ENCODE measurements around the gene LIG1.

DNA sequence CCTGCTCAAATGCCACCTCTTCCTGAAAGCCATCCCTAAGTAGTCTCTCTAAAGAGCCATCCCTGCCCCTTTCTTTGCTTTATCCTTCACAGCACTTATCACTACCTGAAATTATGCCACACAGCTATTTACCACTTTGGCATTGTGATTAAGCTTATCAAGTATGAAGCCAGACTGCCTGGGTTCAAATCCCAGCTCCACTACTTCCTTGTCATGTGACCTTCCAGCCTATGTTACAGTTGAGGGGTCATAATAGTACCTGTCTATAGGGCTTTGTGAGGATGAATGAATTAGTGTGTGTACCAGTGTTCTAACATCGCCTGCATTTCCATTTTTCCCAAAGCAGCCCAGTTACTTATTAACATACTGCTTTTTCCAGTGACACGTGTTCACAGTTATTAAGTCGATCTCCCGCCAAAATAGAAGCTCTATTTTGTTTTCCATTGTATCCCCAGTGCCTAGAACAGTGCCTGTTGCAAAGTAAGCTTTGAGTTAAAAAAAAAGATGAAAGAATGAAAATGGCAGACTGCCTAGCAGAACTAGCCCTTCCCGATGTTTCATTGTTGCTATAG lies 33.2 kb upstream of the LIG1 start:
- TF ChIP-seq, protein P1, sequence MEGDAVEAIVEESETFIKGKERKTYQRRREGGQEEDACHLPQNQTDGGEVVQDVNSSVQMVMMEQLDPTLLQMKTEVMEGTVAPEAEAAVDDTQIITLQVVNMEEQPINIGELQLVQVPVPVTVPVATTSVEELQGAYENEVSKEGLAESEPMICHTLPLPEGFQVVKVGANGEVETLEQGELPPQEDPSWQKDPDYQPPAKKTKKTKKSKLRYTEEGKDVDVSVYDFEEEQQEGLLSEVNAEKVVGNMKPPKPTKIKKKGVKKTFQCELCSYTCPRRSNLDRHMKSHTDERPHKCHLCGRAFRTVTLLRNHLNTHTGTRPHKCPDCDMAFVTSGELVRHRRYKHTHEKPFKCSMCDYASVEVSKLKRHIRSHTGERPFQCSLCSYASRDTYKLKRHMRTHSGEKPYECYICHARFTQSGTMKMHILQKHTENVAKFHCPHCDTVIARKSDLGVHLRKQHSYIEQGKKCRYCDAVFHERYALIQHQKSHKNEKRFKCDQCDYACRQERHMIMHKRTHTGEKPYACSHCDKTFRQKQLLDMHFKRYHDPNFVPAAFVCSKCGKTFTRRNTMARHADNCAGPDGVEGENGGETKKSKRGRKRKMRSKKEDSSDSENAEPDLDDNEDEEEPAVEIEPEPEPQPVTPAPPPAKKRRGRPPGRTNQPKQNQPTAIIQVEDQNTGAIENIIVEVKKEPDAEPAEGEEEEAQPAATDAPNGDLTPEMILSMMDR (IDR thresholded peaks at IDR 0.05): no peak
- TF ChIP-seq POLR2A (IDR thresholded peaks at IDR 0.05) (no peak), EP300 (IDR thresholded peaks at IDR 0.05) (no peak), POLR2AphosphoS5 (IDR thresholded peaks at IDR 0.05) (no peak)
